ENCODE measurements around the gene SLC48A1.

The SLC48A1 gene

DNA sequence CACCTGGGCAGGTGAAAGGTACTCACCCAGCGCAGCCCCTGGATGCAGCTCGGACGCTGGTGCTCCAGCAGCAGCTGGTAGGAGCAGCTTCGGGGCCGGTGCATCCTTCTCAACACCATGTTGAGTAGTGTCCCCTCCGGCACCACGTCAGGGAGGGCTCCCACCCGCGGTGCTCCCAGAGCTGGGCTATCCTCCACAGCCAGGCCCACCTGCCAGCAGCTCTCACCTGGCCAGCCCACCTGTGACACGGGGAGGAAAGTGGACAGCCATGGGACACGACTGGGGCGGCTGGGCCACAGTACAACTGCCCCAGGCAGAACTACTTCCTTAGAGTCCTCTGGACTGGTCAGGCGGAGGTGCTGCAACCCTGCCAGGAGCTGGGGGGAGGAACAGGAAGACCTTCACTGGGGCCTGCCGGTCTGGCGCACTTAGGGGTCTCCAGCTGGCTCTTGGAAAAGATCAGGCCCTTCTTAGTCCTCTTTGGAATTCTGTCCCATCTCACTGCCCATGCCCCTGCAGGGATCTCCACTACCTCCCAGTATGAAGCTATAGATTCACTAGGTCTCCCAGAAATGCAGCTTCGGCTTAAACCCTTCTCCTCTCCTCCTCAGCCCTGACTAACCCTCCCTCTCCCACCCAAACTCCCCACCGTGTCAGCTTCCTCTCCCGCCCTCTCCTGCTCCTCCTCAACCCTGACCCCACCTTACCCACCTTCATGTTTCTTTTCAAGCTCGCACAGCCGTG is 15.0 kb upstream of the SLC48A1 start:
- DNase-seq (ENCODE audit: low read depth in 2 of 2), result no peak

GRCh38 chr12:47758584-47758833 is 14.5 kb upstream of the SLC48A1 start:
- DNase-seq (ENCODE audit: low read depth in 2 of 2), result no peak

DNA sequence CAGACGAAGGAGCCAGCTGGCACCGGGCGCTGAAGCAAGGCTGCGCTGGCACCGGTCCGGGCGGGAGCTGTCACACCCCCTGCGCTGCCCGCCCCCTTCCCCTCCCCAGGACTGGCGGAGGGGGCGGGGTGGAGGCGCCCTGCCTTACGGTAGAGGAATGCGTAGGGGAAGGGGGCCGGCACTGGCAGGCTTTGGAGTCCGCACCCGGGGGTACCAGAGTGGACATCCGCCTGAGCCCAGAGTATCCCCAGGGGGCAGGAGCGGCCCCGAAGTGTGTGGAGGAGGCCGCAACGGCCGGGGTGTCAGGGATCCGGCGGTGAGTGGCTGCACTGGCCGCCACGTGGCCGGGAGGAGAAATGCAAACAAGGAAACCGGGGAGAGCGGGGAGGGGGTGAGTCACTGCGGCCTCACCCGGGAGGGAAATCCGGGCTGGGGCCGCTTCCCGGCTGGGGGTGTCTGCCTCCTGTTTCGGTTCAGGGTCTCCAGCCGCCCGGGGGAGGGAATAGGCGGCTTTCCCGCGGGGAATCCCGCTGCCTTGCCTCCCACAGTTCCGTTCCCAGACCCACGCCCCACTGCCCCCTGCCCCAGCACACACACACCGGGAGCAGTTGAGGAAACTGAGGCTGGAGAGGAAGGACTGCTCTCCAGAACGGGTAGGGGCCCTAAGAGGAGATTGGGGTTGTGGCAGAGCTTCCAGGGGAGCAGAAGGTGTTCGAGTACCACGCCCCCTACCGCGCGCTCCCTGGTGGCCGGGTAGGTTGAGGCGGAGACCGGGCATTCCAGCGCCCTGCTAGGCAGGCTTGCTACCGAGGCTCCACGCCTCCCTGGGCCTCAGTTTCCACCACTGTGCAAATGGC is 14.0 kb upstream of the SLC48A1 start, which contains the start of gene RAPGEF3:
Gene RAPGEF3 (minus strand): TSS at position 47 of the 857 bp plus-strand sequence. CDS start 324 bp downstream, outside the sequence.
- peak; percentile 56 to 60 for DNase-seq (ENCODE audit: low read depth in 2 of 2)

GRCh38 chr12:47762850-47763465 is 10.1 kb upstream of the SLC48A1 start:
- no peak for DNase-seq (ENCODE audit: low read depth in 2 of 2)

- DNase-seq (ENCODE audit: low read depth in 2 of 2), result no peak
Observed at GRCh38 chr12:47763481-47764346, 9.3 kb upstream of the SLC48A1 start.

GRCh38 chr12:47766502-47767215 is 6.4 kb upstream of the SLC48A1 start:
- DNase-seq (ENCODE audit: low read depth in 2 of 2), result no peak

DNA sequence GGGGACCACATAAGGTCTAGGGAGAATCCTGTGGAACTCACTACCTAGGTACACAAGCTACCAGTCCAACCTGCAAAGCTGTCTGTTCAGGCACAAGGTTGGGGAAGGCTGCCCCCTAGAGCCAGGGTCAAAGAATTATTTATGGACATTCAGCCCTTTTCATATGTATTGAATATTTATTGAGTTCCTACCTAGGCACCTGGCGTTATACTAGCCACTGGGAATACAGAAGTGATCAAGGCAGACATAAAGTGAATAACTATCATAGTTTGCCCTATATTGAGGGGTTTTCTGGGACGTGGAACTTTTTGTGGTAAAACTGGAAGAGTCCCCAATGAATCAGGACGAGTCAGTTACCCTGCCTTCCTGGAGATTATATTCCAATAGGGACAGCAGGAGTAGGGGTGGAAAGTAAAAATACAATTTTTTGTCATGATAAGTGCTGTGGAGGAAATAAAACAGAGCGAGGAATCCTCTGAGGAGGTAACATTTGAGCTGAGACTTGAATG is 5.8 kb upstream of the SLC48A1 start:
- peak; percentile 59 to 66 for DNase-seq (ENCODE audit: low read depth in 2 of 2)

DNA sequence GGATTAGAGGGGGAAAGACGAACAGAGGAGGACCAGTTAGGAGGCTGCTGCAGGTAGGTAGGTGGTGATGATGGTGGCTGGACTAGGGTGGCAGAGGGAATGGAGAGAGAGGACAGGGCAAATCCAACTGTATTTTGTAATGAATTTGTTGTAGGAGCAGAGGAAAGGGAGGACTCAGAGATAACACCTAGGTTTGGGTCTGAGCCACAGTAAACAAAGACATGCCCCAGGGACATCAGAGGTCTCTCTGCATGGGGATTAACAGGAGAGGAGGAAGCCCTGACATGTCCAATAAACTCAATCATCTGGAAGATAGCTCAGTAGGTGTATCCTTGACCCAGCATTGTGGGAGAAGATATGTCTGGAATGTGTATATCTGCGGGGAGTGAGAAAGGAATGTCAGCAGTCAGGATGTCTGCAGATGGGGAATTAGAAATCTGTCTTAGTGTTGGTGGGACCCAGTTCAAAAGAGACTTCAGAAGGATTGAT is 4.7 kb upstream of the SLC48A1 start:
- DNase-seq (ENCODE audit: low read depth in 2 of 2), result no peak

- DNase-seq (ENCODE audit: low read depth in 2 of 2), result no peak
Observed at GRCh38 chr12:47769234-47770085, 3.6 kb upstream of the SLC48A1 start.

- DNase-seq (ENCODE audit: low read depth in 2 of 2), result no peak
Observed at GRCh38 chr12:47770086-47770726, 2.8 kb upstream of the SLC48A1 start.

DNA sequence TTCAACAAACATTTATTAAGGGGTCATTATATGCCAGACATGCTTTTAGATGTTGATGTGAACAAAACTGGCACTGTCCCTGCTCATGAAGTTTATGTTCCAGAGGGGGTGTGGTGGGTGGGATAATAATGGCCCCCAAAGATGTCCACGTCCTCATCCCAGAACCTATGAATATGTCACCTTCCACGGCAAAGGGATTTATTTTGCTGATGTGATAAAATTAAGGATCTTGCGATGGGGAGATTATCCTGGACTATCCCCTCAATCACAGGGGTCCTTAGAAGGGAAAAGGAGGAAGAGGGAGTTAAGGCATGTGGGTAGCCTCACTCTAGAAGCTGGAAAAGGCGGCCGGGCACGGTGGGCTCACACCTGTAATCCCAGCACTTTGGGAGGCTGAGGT is 1.7 kb upstream of the SLC48A1 start:
- no peak for DNase-seq (ENCODE audit: low read depth in 2 of 2)

DNA sequence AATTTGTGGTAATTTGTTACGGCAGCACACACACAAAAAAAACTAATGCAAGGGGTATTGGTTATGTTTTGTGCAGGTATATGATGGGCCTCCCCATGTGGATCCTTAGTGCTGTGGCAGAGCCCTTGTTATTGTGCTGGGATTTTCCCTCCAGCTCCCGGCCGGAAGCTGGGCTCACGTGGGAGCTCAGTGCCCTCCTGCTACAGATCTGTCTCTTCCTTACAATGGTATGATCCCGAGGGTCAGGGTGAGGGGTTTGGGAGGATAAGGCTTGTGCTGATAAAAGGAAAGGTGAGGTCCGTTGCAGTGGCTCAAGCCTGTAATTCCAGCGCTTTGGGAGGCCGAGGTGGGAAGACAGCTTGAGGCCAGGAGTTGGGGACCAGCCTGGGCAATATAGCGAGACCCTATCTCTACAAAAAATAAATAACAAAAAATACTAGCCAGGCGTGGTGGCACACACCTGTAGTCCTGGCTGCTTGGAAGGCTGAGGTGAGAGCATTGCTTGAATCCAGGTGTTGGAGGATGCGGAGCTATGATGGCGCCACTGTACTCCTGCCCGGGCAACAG is 861 bp upstream of the SLC48A1 start:
- no peak for DNase-seq (ENCODE audit: low read depth in 2 of 2)

GRCh38 chr12:47772738-47773061 is 338 bp upstream of the SLC48A1 start:
- no peak for DNase-seq (ENCODE audit: low read depth in 2 of 2)

GRCh38 chr12:47773858-47774580 is 981 bp downstream of the SLC48A1 start:
- DNase-seq (ENCODE audit: low read depth in 2 of 2), result no peak

GRCh38 chr12:47774663-47775062 is 1.6 kb downstream of the SLC48A1 start:
- no peak for DNase-seq (ENCODE audit: low read depth in 2 of 2)

GRCh38 chr12:47775100-47775911 is 2.3 kb downstream of the SLC48A1 start:
- no peak for DNase-seq (ENCODE audit: low read depth in 2 of 2)

DNA sequence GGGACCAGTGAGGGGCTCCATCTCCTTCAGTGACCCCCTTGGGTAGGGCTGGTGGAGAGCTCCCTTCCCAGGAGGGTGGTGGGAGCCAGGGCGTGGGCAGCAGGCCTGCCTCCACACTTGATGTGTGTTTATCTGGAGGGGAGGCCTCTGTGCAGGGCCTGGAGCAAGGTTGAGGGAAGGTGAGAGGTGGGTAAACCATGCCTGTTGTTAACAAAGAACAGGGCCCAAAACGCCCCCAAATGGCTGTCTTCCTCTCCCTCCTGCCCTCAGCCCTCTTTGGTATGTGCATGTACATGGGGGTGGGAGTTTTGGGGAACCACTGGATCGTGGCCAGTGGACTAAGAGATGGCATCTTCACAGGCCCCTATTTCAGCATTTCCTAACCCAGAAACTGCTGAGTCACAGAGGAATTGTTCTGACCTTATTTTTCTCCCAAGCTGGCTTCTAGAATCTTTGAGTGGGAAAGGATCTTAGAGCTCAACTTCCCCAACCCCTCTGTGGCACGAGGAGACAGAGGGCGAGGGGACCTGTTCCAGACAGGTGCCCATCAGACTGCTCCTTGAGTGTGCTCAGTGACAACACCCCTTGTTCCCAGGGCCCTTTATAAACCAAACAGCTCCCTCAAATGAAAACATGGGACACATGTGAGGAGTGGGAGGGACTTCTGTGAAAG is 3.6 kb downstream of the SLC48A1 start:
- DNase-seq (ENCODE audit: low read depth in 2 of 2), result no peak

Data from stimulated activated CD4-positive, alpha-beta T cell treated with anti-CD3 and anti-CD28 coated beads, Interleukin-1b, Interleukin-23, amount 100 ng/mL, for 4 hours (primary cell).